SK-N-SH (cell line): Measurements from ENCODE around the gene AFF3. TPM values are rescaled to one million over a fixed set of nuclear protein-coding genes. Genes with fewer than 3 reads are reported as not detected.

Experiments
- CTCF ChIA-PET: fragments of 300-600, 350-600 bp; formaldehyde crosslinking; extraction: SDS; loops from one replicate; lab custom pipeline; 2021; lab: Yijun Ruan, JAX
- POLR2A ChIA-PET: fragments of 350-600 bp; sonication (Branson Sonifier 250); formaldehyde crosslinking; extraction: SDS; loops from one replicate; lab custom pipeline; 2020; ENCODE audit warnings: antibody characterized with exemption, inconsistent platforms; lab: Yijun Ruan, JAX
- DNase-seq: peaks from one replicate; pipeline ENCODE4 v3.0.0; 2012
- H2AFZ ChIP-seq: fragments of 200-600 bp; sonication (generic); 2 replicates; pipeline ENCODE4 v1.8.1; 2016; ENCODE audit warnings: antibody characterized with exemption, mild to moderate bottlenecking, low read depth
- H3F3A ChIP-seq: fragments of 200-600 bp; sonication (generic); replicated peaks from 2 replicates; pipeline ENCODE3; 2016; ENCODE audit warnings: antibody characterized with exemption, mild to moderate bottlenecking; ENCODE audit not compliant: insufficient read depth
- H3K27ac ChIP-seq, 2 experiments: fragments of 200-500 bp in 1 of 2; fragments of 200-600 bp in 1 of 2; sonication (Bioruptor generic) in 1 of 2; sonication (generic), shearing (Covaris generic) in 1 of 2; 2 replicates each; pipeline versions ENCODE4 v1.5.1 to v1.6.1; 2014 to 2016; ENCODE audit warnings: low read depth in 2 of 2, inconsistent platforms in 1 of 2, low read length in 1 of 2, mild to moderate bottlenecking in 1 of 2, mixed read lengths in 1 of 2
- H3K27me3 ChIP-seq: fragments of 200-600 bp; sonication (generic), shearing (Covaris generic); 2 replicates; pipeline ENCODE4 v1.6.1; 2016; ENCODE audit warnings: mixed run types; ENCODE audit not compliant: insufficient read depth
- H3K36me3 ChIP-seq, 2 experiments: fragments of 200-500 bp in 1 of 2; fragments of 200-600 bp in 1 of 2; sonication (Bioruptor generic) in 1 of 2; sonication (generic) in 1 of 2; replicated peaks in 1 of 2; 2 replicates each; pipeline versions ENCODE3 to v1.5.1; 2014 to 2016; ENCODE audit warnings: low read length in 1 of 2, mild to moderate bottlenecking in 1 of 2; ENCODE audit not compliant: insufficient read depth in 2 of 2, control insufficient read depth in 1 of 2
- H3K4me1 ChIP-seq, 2 experiments: fragments of 200-500 bp in 1 of 2; fragments of 200-600 bp in 1 of 2; sonication (Bioruptor generic) in 1 of 2; sonication (generic), shearing (Covaris generic) in 1 of 2; 2 replicates each; pipeline versions ENCODE4 v1.5.1 to v1.6.1; 2014 to 2016; ENCODE audit warnings: low read depth in 1 of 2, low read length in 1 of 2, mixed run types in 1 of 2; ENCODE audit not compliant: insufficient read depth in 2 of 2, control insufficient read depth in 1 of 2
- H3K4me2 ChIP-seq: fragments of 200-600 bp; sonication (generic), shearing (Covaris generic); 2 replicates; pipeline ENCODE4 v1.6.1; 2017; ENCODE audit warnings: mixed run types
- H3K4me3 ChIP-seq, 2 experiments: fragments of 200-500 bp in 1 of 2; fragments of 200-600 bp in 1 of 2; sonication (Bioruptor generic) in 1 of 2; sonication (generic), shearing (Covaris generic) in 1 of 2; 2 replicates each; pipeline versions ENCODE4 v1.5.1 to v1.8.1; 2014 to 2016; ENCODE audit warnings: low read depth in 2 of 2, inconsistent platforms in 1 of 2, low read length in 1 of 2, mild to moderate bottlenecking in 1 of 2, mixed read lengths in 1 of 2, moderate library complexity in 1 of 2
- H3K79me2 ChIP-seq: fragments of 200-600 bp; sonication (generic); 2 replicates; pipeline ENCODE4 v1.8.1; 2017; ENCODE audit warnings: mild to moderate bottlenecking; ENCODE audit not compliant: insufficient read depth
- H3K9ac ChIP-seq: fragments of 200-600 bp; sonication (generic); 2 replicates; pipeline ENCODE4 v1.6.1; 2017; ENCODE audit warnings: mixed run types
- H3K9me2 ChIP-seq: fragments of 200-600 bp; sonication (generic); 2 replicates; pipeline ENCODE4 v1.6.1; 2017; ENCODE audit warnings: mixed run types
- H3K9me3 ChIP-seq: fragments of 200-600 bp; sonication (generic); 2 replicates; pipeline ENCODE4 v1.6.1; 2017; ENCODE audit warnings: mixed run types, mild to moderate bottlenecking, moderate library complexity
- H4K20me1 ChIP-seq: fragments of 200-600 bp; sonication (generic); 2 replicates; pipeline ENCODE4 v1.6.1; 2017; ENCODE audit warnings: mild to moderate bottlenecking, mixed run types; ENCODE audit not compliant: insufficient read depth
- ELF1 ChIP-seq: IDR thresholded peaks from 2 replicates; pipeline ENCODE4 v1.4.0; 2012
- FOSL2 ChIP-seq: IDR thresholded peaks from 2 replicates; pipeline ENCODE4 v1.4.0; 2012; ENCODE audit warnings: low read depth, mild to moderate bottlenecking, moderate library complexity, borderline replicate concordance
- FOXM1 ChIP-seq: IDR thresholded peaks from 2 replicates; pipeline ENCODE4 v1.4.0; 2012; ENCODE audit warnings: low read depth, mild to moderate bottlenecking
- MXI1 ChIP-seq: IDR thresholded peaks from 2 replicates; pipeline ENCODE4 v1.6.1; 2012; ENCODE audit warnings: mild to moderate bottlenecking, low read depth, low read length, improper control_type of control experiment
- RAD21 ChIP-seq: IDR thresholded peaks from 2 replicates; pipeline ENCODE4 v1.6.1; 2012; ENCODE audit warnings: mild to moderate bottlenecking, low read length
- RXRA ChIP-seq: IDR thresholded peaks from 2 replicates; pipeline ENCODE4 v1.4.0; 2012; ENCODE audit warnings: low read depth, mild to moderate bottlenecking, borderline replicate concordance
- SMC3 ChIP-seq: IDR thresholded peaks from 2 replicates; pipeline ENCODE4 v1.6.1; 2012; ENCODE audit warnings: low read depth, low read length, improper control_type of control experiment
- WGBS: methylation state at CpG from one replicate; pipeline ENCODE4 v1.1.6; 2017; ENCODE audit warnings: low lambda C conversion rate; 5-methylcytosine and 5-hydroxymethylcytosine counted together
- polyA plus RNA-seq, 3 experiments: library from polyadenylated mRNA; depleted of rRNA; stranded (reverse); fragments of >200 nt; gene quantifications; 2 replicates each; pipeline ENCODE4 v1.2.3, GENCODE V29; 2012
- TF ChIP-seq, protein P1 (sequence below): IDR thresholded peaks from 2 replicates; pipeline ENCODE4 v1.6.1; 2012; ENCODE audit warnings: mild to moderate bottlenecking, low read depth, low read length, moderate library complexity

The AFF3 gene
- polyA plus RNA-seq, 1 of the 3 experiments (the other 2 are of a cell fraction) = 0.36 TPM

DNA sequence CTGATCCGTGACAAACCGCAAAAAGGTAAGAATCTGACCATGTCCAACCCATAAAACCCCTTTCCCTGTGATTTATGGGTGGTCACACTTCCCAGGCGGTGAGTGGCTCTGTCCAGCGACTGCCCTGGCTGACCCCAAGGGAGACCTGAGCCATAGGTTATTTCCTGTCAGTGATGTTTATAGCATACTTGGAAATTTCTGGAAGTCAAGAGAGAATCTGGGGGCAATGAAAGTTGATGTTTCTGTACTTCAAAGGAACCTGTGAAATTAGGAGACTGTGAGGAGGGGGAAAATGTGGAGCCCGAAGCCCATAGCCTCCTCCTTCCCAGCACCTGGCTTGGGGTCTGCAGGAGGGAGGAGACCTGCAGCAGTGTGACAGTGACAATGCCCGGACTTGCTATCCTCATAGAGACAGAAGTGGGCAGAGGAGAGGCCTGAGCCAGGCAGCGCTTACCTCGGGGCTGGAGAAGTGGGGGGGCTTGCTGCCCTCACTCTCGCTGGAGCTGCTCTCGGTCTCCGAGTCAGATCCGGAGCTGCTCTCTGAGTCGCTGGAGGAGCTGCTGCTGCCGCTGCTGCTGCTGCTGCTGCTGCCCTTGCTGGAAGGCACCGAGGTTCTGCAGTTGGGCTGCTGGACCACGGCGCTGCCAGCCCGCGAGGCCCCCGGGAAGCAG lies 541.3 kb downstream of the AFF3 start:
- ChIA-PET CTCF (interaction anchor here (1.2 to 1.5 kb wide), 4 partner anchors 11 to 661 kb away, joined by 4 to 5 read pairs (median 5); no protein-coding TSS in a partner anchor), POLR2A (interaction anchor here (0.9 to 1.7 kb wide), 3 partner anchors 11 to 56 kb away, joined by 3 to 4 read pairs (median 3); no protein-coding TSS in a partner anchor)
- Histone ChIP-seq H3K9me2 (no peaks in the 10 kb centered on the region), H3K9me3 (no peaks in the 10 kb centered on the region), H3K27me3 (no peaks in the 10 kb centered on the region), H3F3A (no peaks in the 10 kb centered on the region), H3K9ac (no peak overlapping the region), H3K36me3 (no peaks in the 10 kb centered on the region), H2AFZ (no peak overlapping the region), H3K27ac (no peak overlapping the region; a peak in 1 of 4 replicates), H3K4me2 (no peak overlapping the region), H3K4me3 (no peak overlapping the region; a peak in 1 of 4 replicates), H3K4me1 (peaks cover 0 to 15% of the 10 kb centered on the region in 2 experiments; a peak in 2 of 4 replicates), H3K79me2 (no peaks in the 10 kb centered on the region), H4K20me1 (no peaks in the 10 kb centered on the region)
- WGBS = 48% methylated on average over 15 of the region's 20 CpGs
- peak; percentile 79 for DNase-seq
- TF ChIP-seq MXI1 = no peak
- TF ChIP-seq, protein P1, sequence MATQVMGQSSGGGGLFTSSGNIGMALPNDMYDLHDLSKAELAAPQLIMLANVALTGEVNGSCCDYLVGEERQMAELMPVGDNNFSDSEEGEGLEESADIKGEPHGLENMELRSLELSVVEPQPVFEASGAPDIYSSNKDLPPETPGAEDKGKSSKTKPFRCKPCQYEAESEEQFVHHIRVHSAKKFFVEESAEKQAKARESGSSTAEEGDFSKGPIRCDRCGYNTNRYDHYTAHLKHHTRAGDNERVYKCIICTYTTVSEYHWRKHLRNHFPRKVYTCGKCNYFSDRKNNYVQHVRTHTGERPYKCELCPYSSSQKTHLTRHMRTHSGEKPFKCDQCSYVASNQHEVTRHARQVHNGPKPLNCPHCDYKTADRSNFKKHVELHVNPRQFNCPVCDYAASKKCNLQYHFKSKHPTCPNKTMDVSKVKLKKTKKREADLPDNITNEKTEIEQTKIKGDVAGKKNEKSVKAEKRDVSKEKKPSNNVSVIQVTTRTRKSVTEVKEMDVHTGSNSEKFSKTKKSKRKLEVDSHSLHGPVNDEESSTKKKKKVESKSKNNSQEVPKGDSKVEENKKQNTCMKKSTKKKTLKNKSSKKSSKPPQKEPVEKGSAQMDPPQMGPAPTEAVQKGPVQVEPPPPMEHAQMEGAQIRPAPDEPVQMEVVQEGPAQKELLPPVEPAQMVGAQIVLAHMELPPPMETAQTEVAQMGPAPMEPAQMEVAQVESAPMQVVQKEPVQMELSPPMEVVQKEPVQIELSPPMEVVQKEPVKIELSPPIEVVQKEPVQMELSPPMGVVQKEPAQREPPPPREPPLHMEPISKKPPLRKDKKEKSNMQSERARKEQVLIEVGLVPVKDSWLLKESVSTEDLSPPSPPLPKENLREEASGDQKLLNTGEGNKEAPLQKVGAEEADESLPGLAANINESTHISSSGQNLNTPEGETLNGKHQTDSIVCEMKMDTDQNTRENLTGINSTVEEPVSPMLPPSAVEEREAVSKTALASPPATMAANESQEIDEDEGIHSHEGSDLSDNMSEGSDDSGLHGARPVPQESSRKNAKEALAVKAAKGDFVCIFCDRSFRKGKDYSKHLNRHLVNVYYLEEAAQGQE = peak; percentile 74; the same call in 1 of the 2 replicates

DNA sequence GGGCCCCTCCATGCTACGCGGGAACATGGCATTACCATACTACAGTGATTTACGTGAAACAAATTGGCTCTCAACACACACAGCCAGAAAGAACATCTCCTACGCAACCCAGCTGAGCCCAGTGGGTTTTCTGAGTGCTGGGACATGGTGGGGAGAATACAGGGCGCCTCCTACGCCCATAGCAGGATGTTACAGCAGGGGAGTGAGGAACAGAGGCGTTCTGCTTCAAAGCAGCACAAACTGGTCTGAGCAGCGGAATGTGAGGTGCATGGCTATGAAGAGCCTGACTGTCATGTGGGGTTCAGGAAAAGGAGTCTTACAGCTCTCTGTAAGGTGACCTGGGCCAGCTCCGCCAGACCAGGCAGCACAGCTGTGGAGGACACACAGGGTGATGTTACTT lies 543.9 kb downstream of the AFF3 start:
- no peaks in the 10 kb centered on the region for H3K9me3 ChIP-seq
- TF ChIP-seq RAD21 (no peak), FOXM1 (no peak), ELF1 (no peak), SMC3 (no peak), FOSL2 (no peak), RXRA (no peak)
- no peaks in the 10 kb centered on the region for H3F3A ChIP-seq
- H2AFZ ChIP-seq = no peak overlapping the region
- H3K9me2 ChIP-seq = no peaks in the 10 kb centered on the region
- no peak overlapping the region for H3K4me3 ChIP-seq
- no peaks in the 10 kb centered on the region for H3K79me2 ChIP-seq
- DNase-seq = no peak
- CTCF ChIA-PET = interaction anchor here (1.2 to 2.1 kb wide), 2 partner anchors 17 to 27 kb away, joined by 4 read pairs; no protein-coding TSS in a partner anchor
- H3K27ac ChIP-seq = no peak overlapping the region
- no peak overlapping the region for H3K4me2 ChIP-seq
- WGBS = 79% methylated on average over 9 of the region's 9 CpGs
- H3K36me3 ChIP-seq = no peaks in the 10 kb centered on the region
- H4K20me1 ChIP-seq = no peaks in the 10 kb centered on the region
- POLR2A ChIA-PET = no interaction called here
- H3K27me3 ChIP-seq = no peaks in the 10 kb centered on the region
- H3K4me1 ChIP-seq = peaks cover 0 to 15% of the 10 kb centered on the region in 2 experiments; a peak in 2 of 4 replicates
- no peak overlapping the region for H3K9ac ChIP-seq
